Activated CD4-positive, CD25-positive, alpha-beta regulatory T cell treated with anti-CD3 and anti-CD28 coated beads, Interleukin-2, amount 50 U/mL, for 24 hours (primary cell): ENCODE measurements around the gene JCAD.
"Not testable (repeated sequence)": the region's sequence is repeated elsewhere in the genome, so short reads cannot be mapped to it uniquely, and the experiment has no call there.

Experiments
- ATAC-seq, 2 donors: fragments of 150-1000 bp; cut with Tn5 transposase; one replicate each; pipeline ENCODE4 v1.10.0; 2021; ENCODE audit warnings: mild to moderate bottlenecking in 1 of 2, moderate library complexity in 1 of 2

Gene JCAD, protein sequence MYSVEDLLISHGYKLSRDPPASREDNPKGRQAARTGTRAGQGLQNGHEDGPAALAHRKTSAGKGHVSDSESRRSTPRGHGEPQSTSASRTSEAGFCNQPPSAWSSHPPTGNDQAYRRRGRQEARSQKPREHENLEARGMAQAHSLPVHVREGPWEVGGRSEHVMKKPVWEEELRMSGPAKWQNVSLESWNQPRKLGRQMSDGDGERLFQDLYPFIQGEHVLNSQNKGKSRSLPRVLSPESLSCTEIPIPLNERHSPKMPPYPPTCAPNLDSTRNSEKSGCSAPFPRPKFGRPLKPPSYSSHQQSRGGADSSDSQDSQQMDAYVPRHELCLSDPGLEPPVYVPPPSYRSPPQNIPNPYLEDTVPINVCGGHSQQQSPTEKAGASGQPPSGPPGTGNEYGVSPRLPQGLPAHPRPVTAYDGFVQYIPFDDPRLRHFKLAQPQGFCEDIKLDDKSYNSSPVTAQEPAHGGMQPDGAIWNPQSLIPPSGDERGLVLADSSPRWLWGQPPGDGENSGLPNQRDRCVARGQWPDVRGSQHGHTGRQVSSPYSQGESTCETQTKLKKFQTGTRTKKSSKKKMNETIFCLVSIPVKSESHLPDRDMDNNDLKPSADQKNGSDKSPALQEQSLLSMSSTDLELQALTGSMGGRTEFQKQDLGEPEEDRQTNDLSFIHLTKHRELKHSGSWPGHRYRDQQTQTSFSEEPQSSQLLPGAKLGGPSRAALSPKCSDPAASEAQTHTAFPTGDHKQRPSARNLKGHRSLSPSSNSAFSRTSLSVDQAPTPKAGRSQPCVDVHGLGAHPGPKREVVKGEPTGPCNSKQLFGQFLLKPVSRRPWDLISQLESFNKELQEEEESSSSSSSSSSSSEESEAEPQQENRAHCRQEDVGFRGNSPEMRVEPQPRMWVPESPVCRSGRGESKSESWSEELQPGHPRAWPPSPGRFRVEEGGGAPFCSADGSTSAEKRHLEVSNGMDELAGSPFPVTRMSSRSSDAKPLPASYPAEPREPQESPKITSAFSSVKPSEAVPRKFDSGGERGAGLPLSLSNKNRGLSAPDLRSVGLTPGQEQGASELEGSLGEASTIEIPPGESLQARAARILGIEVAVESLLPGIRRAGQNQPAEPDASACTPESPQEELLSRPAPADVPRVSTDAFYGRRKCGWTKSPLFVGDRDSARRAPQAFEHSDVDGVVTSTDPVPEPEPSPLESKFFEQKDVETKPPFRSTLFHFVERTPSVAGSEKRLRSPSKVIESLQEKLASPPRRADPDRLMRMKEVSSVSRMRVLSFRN (N-terminal part only)

DNA sequence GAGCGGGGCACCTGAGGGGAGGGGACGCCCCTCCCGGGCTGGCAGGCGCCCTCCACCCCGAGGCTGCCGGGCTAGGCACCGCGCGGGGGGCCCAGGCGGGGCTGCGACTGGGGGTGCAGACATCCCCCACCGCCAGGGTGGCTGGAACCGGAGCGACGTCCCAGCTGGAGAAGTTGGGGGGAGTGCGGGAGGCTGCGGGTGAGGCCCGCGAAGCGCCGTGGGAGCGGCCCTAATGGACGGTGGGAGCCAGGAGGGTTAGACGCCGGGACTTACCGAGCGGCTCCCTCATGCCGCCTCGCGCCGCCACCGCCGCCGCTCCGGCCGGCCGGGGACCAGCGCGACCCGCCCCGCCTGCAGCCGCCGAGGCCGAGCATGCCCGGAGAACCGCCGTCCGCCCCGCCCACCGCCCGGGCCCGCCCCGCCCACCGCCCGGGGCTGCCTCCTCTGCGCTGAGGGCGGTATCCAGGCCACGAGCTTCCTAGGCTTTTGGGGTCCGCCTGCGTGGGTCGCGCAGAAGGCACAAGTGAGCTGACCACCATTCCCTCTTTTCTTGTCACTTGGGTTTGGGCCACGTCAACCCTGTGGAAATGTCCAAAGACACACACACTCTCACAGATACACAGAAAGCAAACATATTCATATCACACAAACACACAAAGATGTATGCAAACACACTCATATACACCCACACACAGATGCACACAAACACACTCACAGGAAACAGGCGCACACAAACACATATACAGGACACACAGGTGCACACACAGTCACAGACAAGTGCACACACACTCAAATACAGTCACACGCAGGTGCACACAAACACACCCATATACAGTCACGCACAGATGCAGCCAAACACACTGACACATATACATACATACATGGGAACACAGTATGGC, at the start of gene JCAD:
Gene JCAD (minus strand): TSS at position 378 of the 899 bp plus-strand sequence. CDS start 11,774 bp downstream, outside the sequence.
- ATAC-seq: peak; percentile 48 to 77

DNA sequence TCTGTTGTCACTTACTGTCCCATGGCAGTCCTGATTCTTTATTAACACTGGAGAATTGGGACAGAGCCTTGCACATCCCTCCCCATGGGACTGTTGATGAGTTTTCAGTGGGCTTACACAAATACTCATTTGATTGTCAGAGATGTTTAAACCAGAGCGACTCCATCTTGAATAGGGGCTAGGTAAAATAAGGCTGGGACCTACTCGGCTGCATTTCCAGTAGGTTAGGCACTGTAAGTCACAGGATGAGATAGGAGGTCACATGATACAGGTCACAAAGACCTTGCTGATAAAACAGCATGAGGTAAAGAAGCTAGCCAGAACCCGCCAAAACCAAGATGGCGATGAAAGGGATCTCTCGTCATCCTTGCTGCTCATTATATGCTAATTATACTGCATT, 47.6 kb upstream of the JCAD start:
- ATAC-seq: no peak

DNA sequence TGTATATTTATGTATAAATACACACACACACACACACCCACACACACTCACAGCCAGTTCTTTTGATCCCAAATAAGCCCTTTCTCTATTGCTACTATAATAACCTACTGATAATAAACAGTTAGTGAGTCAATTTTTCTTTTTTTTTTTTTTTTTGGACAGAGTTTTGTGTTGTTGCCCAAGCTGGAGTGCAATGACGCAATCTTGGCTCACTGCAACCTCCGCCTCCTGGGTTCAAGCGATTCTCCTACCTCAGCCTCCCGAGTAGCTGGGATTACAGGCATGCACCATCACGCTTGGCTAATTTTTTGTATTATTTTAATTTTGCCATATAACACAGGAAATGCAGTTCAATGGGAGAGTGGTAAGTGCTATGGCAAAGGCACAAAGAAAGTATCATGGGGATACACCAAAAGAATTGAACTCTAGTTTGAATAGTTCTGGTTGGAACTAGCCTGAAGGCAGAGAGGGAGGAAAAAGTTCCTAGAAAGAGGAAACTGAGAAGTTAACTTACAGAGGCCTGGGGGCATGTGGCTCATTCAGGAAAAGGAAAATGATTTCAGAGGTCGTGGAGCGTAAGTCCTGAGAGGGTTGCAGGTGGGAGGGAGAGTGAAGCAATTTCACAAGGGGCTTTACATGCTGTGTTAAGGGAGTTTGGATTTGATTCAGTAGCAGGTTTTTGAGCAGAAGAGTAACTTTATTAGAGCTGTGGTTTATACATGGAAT, 44.4 kb upstream of the JCAD start:
- no peak for ATAC-seq

DNA sequence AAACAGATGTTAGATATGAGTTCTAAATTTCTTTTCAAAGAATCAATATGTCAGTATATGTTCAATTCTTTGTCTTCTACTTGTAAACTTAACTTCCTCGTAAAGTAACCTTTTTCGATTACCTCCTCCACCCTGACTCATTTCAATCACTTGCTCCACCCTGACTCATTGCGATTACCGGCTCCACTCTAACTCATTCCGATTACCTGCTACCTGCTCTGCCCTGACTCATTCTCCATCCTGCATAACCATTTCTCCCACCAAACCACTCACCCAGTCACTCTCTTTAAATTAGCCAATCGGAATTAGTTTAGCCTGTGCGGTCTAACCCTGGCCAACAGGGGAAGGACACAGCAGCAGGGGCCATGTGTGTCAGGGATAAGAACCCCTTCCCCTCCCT, 40.3 kb upstream of the JCAD start:
- not testable (repeated sequence) for ATAC-seq

DNA sequence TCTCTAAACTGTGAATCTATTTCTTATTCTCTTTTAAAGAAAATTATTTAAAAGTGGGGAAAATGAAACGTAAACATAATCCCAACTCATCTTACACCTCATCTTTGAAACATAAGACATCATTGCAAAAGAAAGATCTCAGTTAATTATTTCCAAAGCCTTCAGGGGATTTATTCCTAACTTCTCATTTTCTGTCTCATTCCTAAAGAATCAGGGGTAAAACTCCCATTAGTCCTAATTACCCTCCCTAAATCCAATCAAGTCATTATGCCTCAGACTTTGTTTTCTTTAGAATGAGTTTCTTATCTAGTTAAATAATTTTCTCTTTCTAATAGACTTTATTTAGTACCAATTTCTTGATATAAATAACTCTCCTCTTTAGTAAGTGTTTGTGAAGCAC, 39.7 kb upstream of the JCAD start:
- ATAC-seq: no peak

DNA sequence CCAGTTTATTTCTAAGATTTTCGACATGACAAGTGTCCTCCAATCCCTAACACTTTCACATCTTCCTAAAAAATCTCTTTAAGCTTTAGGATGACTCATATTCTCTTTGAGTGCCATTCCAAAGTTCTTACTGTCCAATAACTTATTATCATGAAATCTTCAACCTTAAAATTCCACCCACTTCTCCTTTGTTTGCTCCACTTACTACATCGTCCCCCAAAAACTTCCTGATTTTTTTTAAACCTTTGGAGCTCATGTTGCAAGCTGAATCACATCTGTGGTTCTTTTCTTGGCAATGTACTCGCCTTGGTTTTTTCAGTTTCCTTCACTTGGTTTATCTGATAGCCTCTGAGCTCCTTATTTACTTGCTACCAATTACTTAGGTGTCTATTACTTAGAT, 39.2 kb upstream of the JCAD start:
- ATAC-seq: no peak

DNA sequence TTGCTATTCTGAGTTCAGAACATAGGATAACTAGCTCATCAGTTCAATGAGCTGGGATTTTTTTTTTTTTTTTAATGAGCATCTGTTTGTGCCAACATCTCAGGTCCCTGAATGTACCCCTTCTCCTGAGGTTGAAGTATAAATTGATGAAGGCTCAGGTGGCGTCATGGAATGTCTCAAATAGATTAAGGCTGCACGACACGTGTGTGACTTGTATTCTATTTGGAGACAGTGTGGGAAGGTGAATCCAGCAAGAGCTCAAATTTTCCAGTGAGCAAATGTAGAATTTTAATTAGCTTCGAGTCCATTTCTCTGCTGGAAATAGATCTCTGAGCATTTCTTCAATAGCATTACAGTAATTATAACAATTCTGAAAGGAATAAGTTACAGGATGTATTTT, 37.2 kb upstream of the JCAD start:
- no peak for ATAC-seq

DNA sequence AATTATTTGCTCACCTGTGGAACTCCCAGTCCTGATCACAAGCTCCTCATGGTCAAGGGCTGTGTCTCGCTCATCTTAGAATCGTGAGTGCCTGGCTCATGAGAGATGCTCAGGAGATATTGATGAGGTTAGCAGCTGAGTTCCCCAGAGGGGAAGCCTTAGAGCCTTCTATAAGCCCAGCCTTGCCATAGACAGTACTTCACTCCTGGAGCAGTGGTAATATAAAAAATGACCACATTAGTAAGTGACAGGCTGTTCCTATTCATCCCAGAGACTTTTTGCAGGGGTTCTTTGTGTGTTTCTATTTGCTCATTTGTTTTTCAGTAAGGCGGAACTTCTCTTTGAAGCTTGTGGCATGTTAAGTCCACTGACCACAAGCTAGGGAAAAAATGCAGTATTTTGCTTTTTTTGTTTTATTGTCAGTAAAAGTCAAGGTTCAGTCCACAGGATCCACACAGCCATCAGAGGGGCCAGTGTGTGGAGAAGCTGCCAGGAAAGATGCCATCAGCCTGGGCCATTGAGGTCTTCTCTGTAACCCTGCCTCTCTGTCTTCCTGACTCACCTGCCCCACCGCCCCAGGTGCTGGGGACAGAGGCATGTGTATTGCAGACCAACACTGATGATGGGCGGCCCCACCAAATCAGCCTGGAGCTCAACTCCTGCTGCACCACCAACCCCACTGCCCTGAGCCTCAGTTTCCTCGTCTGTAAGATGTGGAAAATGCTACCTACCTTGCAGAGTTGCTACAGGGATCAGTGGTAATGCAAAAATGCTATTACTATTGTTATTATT, 36.4 kb upstream of the JCAD start:
- ATAC-seq: no peak

DNA sequence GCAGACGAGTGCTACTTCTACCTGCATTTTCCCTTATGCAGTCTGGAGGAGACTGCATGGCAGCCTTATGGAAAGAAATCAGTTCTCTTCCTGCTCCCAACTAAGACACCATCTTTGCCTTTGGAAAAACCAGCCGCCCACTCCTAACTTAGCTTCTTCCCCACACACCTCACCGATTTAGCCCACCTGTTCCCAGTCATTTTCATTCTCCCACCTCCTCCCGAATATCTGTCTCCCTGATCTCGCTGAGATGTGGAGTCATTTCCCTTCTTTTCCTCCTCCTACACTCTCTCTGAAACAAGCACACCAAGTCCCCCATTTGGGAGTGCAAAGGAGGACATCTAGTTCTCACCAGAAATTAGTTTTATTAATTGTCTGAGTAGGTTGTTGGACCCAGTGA, 35.2 kb upstream of the JCAD start:
- ATAC-seq: no peak

DNA sequence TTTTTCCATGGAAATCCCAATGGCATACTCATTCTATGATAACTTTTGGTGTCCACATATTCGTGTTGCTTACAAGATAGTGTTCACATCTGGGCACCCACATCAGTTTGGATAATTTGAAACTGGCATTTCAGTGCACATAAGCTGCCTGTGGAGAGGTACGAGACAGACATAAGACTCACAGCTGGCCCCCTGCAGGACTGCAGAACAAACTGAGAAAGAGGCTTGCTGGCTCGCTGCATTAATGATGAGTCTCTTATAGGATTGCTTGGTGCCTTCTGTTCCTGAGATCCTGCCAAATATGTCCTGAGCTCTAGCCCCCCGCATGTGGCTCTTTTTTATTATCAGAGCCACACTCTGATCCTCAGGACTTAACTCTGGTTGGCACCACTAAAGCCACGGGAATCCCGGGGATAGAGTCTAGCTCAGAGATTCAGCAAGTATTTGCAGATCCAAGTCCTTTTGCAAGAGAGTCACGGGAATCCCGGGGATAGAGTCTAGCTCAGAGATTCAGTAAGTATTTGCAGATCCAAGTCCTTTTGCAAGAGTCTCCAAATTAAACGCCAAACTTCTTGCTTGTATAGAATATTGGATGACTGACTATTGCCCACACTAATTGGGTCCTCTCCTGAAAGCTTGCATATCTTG, 34.0 kb upstream of the JCAD start:
- no peak for ATAC-seq

DNA sequence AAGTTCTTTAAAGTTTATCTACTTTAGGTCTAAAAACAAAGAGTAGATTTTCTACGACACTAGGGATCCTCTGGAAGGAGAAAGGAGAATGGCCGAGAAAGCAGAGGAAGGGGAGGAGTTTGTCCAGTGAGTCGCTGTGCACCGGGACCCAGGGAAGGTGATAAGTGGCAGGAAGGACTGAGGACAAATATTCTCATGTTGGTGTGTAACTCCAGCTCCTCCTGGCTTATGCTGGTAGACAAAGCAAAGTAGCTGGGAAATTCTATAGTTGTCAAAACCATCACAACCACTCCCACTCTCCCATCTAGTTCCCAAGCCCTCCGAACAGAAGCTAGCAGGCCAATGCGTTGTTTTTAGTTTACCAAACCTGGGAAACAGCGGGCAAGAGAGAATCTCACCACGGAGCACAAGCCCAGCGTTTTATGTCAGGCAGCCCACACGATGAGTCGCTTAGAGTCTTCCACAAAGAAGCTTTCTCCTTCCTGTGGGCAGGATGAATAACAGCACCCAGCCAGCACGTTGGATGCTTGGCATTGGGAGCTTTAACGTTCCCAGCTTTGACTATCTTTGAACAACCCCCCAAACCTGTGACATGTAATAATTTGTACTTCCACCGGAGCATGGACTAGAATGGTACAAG, 32.9 kb upstream of the JCAD start:
- ATAC-seq: no peak

DNA sequence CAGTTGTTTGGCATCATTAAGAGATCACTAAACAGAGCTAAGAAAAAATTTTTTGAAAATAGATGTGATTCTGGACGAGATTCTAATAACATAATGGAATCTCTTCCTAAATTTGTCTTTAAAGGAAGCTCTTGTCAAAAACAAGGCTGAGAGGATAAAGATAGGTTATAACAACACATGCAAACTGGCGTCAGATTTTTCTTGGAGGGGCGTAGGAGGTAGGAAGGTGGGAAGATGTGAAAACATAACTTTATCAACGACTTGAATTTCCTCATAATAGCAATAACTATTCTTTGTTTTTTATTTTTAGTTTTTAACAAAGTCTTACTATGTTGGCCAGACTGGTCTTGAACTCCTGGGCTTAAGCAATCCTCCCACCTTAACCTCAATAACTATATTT, 31.8 kb upstream of the JCAD start:
- ATAC-seq: no peak

DNA sequence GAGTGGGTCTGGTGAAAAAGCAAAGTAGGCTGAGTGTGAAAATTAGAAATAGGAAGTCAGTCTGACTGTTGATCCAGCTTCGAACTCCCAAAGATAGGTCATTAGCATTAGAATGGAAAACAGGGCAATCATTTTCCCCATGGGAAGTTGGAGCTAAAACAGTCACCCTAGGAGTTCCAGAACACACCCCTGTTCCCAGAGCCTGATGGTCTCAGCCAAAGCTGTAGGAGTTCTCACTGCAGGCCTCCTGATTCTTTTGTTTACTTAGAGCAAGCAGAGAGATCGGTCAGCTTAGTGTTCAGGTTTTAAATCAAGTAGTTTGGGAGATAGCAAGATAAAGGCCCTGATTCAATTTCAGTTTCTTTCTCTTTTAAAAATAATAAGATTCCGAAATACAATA, 28.8 kb upstream of the JCAD start:
- ATAC-seq: no peak

DNA sequence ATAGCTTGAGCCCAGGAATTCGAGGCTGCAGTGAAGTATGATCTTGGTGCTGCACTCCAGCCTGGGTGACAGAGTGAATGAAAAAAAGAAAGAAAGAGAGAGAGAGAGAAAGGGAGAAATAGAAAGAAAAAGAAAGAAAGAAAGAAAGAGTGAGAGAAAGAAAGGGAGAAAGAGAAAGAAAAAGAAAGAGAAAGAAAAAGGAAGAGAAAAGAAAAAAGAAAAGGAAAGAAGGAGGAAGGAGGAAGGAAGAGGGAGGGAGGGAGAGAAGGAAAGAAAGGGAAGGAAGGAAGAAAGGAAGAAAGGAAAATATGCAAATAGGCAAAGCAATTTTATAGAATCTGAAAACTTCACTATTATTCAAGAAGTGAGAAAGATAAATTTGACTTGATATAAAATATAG, 24.5 kb upstream of the JCAD start:
- no peak for ATAC-seq

DNA sequence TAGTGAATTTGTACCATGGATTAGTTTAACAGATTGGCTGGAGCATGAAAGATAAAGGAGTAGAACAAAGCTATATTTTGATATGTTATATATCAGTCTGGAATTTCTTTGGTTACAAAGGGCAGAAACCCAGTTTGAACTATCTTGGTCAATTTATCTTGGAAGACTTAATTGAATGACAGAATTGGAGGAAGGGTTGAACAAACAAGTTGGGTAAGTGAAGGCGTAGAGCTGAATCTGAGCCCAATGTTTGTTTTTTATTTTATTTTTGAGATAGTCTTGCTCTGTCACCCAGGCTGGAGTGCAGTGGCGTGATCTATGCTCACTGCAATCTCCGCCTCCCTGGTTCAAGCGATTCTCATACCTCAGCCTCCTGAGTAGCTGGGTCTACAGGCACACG, 21.8 kb upstream of the JCAD start:
- no peak for ATAC-seq

DNA sequence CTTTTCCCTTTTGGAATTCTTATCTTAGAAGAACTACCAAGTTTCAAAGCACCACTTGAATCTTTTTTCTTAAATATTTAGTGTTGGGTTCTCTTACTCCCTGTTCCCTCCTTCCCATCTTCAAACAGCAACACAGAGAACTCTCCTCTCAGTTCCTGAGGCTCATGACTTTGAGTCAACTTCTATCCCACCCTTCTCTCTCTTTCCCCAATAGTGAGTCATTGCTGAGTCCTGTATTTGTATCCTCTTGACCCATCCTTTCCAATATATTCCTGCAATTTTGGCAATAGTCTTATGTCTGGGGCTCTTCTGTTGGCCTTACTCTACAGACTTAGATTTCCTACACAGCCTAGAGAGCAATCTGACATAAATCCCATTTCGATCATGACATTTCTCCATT, 20.8 kb upstream of the JCAD start:
- ATAC-seq: no peak

DNA sequence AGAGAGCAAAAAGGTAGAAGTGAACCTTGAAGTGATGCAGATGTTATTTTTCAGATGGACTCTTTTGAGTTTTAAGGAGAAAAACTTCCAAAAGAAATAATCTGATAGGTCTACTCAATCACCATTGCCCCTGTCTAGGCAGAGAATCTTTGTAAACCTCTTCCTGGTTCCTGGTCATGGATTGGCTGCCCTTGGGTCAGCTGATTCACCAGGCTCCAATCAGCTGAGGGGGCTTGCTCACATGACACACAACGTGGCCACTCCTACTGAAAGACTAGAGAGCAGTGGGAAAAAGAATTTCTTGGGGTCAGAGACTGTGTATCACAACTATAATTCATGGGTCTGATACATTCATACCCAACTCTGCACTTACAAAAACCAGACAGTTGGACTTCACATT, 20.0 kb upstream of the JCAD start:
- no peak for ATAC-seq

DNA sequence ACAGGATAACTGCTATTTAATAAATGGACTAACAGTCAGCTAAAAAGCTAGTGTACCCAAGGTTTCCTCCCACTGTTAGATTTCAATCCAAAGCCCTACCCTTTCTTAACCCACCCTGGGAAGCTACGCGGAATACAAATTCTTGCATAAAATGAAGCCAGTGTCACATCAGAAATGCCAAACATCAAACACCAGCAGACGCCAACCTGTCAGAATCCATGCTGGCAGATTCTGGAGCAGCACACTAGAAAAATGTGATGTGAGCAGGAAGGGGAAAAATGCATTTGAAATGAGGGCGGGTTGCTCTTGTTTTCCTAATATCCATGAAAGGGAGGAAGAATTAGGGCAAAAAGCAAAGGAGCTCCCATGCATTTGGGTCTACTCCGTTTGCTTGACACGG, 16.1 kb upstream of the JCAD start:
- ATAC-seq: no peak

DNA sequence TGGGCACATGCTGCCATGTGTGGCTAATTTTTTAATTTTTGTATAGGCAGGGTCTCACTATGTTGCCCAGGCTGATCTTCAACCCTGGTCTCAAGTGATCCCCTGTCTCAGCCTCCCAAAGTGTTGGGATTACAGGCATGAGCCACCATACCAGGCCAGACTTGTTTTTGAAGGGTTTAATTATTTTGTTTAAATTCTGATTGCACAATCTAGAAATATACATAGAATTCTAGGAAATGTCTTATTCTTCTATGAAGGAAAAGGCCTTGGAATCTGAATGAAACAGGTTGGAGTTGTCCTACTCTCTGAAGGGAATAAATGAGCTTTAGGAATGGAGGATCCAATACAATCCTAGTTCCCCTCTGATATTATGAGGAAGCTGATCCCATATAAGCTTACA, 15.5 kb upstream of the JCAD start:
- ATAC-seq: no peak

DNA sequence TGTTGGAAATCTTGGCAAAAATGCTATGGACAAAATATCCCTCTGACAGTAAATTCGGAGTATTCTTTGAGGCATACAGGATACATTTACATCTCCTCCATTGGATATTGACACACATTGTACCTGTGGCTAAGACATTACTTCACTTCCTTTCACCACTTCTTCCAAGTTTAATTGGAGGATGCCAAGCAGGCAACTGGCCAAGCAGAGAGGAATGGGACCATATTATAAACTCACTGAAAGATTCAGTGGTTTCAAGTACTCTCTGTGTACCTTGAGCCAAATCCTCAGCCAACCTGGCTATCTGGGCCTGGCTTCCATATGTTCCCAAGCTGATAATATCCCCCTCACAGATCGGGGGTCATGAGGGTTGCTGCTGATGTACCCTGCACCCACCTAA, 14.7 kb upstream of the JCAD start:
- no peak for ATAC-seq
